H1 (cell line): ENCODE data around the gene IFITM2. TPM values are rescaled to one million over a fixed set of nuclear protein-coding genes. Genes with fewer than 3 reads are reported as not detected.

ENCODE experiments used
- CTCF ChIA-PET: fragments of 300-600 bp; sonication (Branson Sonifier 250); formaldehyde crosslinking; loops from one replicate; lab custom pipeline; 2021; ENCODE audit not compliant: partially characterized antibody; lab: Charles Lee
- POLR2A ChIA-PET: fragments of 300-600 bp; sonication (Branson Sonifier 250); formaldehyde crosslinking; loops from one replicate; lab custom pipeline; 2021; ENCODE audit warnings: inconsistent platforms; ENCODE audit not compliant: partially characterized antibody; lab: Charles Lee
- DNase-seq, 2 experiments: peaks; one replicate each; pipeline versions ENCODE4 v3.0.0 to v3.0.0-alpha.2; 2010 to 2022; ENCODE audit warnings: low spot score in 2 of 2, low read depth in 1 of 2, mixed read lengths in 1 of 2
- FAIRE-seq: peaks from 2 replicates; lab custom pipeline; 2011; peaks lifted over from hg19 to GRCh38; lab: Jason Lieb, UNC
- H2AFZ ChIP-seq: 2 replicates; pipeline ENCODE4 v1.8.1; 2012; ENCODE audit warnings: low read length, inconsistent platforms
- H2AK5ac ChIP-seq: 2 replicates; pipeline ENCODE4 v1.6.1; 2013; ENCODE audit warnings: low read depth, low read length
- H2BK120ac ChIP-seq: replicated peaks from 2 replicates; pipeline ENCODE3; 2013; ENCODE audit warnings: low read depth, low read length, inconsistent platforms
- H2BK12ac ChIP-seq: 2 replicates; pipeline ENCODE4 v1.6.1; 2013; ENCODE audit warnings: low read depth, low read length
- H2BK15ac ChIP-seq: 2 replicates; pipeline ENCODE4 v1.6.1; 2013; ENCODE audit warnings: low read length
- H2BK20ac ChIP-seq: 2 replicates; pipeline ENCODE4 v1.6.1; 2013; ENCODE audit warnings: low read length
- H2BK5ac ChIP-seq: 2 replicates; pipeline ENCODE4 v1.6.1; 2013; ENCODE audit warnings: low read depth, low read length
- H3K14ac ChIP-seq: 2 replicates; pipeline ENCODE4 v1.6.1; 2013; ENCODE audit warnings: inconsistent platforms; ENCODE audit not compliant: insufficient read length
- H3K18ac ChIP-seq: 2 replicates; pipeline ENCODE4 v1.6.1; 2013; ENCODE audit warnings: low read length; ENCODE audit errors: extremely low read depth
- H3K23ac ChIP-seq: 2 replicates; pipeline ENCODE4 v1.6.1; 2013; ENCODE audit warnings: inconsistent platforms; ENCODE audit not compliant: insufficient read length
- H3K23me2 ChIP-seq: 2 replicates; pipeline ENCODE4 v1.6.1; 2013; ENCODE audit warnings: low read depth, low read length
- H3K27ac ChIP-seq: 2 replicates; pipeline ENCODE4 v1.6.1; 2011; ENCODE audit warnings: low read depth, low read length, inconsistent platforms
- H3K27me3 ChIP-seq, 4 experiments: replicated peaks in 1 of 4; 1 replicate in 1 of 4; 2 replicates in 3 of 4; pipeline versions ENCODE4 v1.6.1 to v1.8.1; 2011 to 2013; ENCODE audit warnings: low read length in 3 of 4, mild to moderate bottlenecking in 3 of 4, inconsistent platforms in 2 of 4, mixed read lengths in 2 of 4, moderate library complexity in 1 of 4; ENCODE audit not compliant: control insufficient read depth in 3 of 4, insufficient read depth in 3 of 4; ENCODE audit errors: extremely low read depth in 1 of 4
- H3K36me3 ChIP-seq, 4 experiments: 2 replicates each; pipeline versions ENCODE4 v1.6.1 to v1.8.1; 2011 to 2013; ENCODE audit warnings: mild to moderate bottlenecking in 4 of 4, low read length in 3 of 4, moderate library complexity in 2 of 4, control low read depth in 1 of 4, inconsistent platforms in 1 of 4; ENCODE audit not compliant: insufficient read depth in 4 of 4, control insufficient read depth in 2 of 4
- H3K4ac ChIP-seq: replicated peaks from 2 replicates; pipeline ENCODE3; 2013; ENCODE audit warnings: low read length, low read depth, mixed read lengths, inconsistent platforms; ENCODE audit not compliant: insufficient read length
- H3K4me1 ChIP-seq, 4 experiments: replicated peaks in 1 of 4; 1 replicate in 1 of 4; 2 replicates in 3 of 4; pipeline versions ENCODE4 v1.6.1 to v1.8.1; 2011 to 2013; ENCODE audit warnings: low read length in 3 of 4, inconsistent platforms in 2 of 4, mixed read lengths in 1 of 4; ENCODE audit not compliant: insufficient read depth in 4 of 4, control insufficient read depth in 3 of 4
- H3K4me2 ChIP-seq, 2 experiments: 2 replicates each; pipeline versions ENCODE4 v1.6.1 to v1.8.1; 2011 to 2013; ENCODE audit warnings: low read depth in 2 of 2, low read length in 2 of 2, control low read depth in 1 of 2, inconsistent platforms in 1 of 2, mild to moderate bottlenecking in 1 of 2; ENCODE audit not compliant: insufficient read depth in 1 of 2
- H3K4me3 ChIP-seq, 4 experiments: fragments of 200-600, 300-600 bp in 1 of 4; sonication (generic), shearing (Covaris generic), sonication (Bioruptor Twin) in 1 of 4; 2 replicates each; pipeline versions ENCODE4 v1.5.1 to v1.8.1; 2011 to 2016; ENCODE audit warnings: low read length in 4 of 4, low read depth in 3 of 4, control low read depth in 2 of 4, inconsistent platforms in 2 of 4, mild to moderate bottlenecking in 2 of 4, mixed read lengths in 1 of 4, moderate library complexity in 1 of 4; ENCODE audit not compliant: insufficient read depth in 2 of 4; ENCODE audit errors: extremely low read depth in 1 of 4
- H3K56ac ChIP-seq: replicated peaks from 2 replicates; pipeline ENCODE3; 2013; ENCODE audit warnings: low read depth, mild to moderate bottlenecking, mixed read lengths, low read length, inconsistent platforms; ENCODE audit not compliant: insufficient read length
- H3K79me1 ChIP-seq: 2 replicates; pipeline ENCODE4 v1.6.1; 2013; ENCODE audit warnings: low read depth, low read length, control low read depth
- H3K79me2 ChIP-seq, 2 experiments: 2 replicates each; pipeline versions ENCODE4 v1.6.1 to v1.8.1; 2012 to 2013; ENCODE audit warnings: low read length in 2 of 2, mild to moderate bottlenecking in 2 of 2, inconsistent platforms in 1 of 2; ENCODE audit not compliant: insufficient read depth in 2 of 2, control insufficient read depth in 1 of 2
- H3K9ac ChIP-seq, 4 experiments: replicated peaks in 1 of 4; 1 replicate in 1 of 4; 2 replicates in 3 of 4; pipeline versions ENCODE4 v1.6.1 to v1.8.1; 2011 to 2013; ENCODE audit warnings: low read depth in 3 of 4, low read length in 3 of 4, control low read depth in 2 of 4, mild to moderate bottlenecking in 2 of 4, moderate library complexity in 2 of 4, inconsistent platforms in 1 of 4; ENCODE audit errors: extremely low read depth in 1 of 4
- H3K9me3 ChIP-seq, 2 experiments: 2 replicates each; pipeline versions ENCODE4 v1.6.1 to v1.8.1; 2012 to 2013; ENCODE audit warnings: mild to moderate bottlenecking in 2 of 2, moderate library complexity in 2 of 2, control low read depth in 1 of 2, inconsistent platforms in 1 of 2, low read depth in 1 of 2, low read length in 1 of 2, mixed read lengths in 1 of 2; ENCODE audit not compliant: insufficient read depth in 2 of 2
- H4K20me1 ChIP-seq, 2 experiments: replicated peaks in 1 of 2; 2 replicates each; pipeline versions ENCODE3 to v1.8.1; 2011 to 2013; ENCODE audit warnings: inconsistent platforms in 2 of 2, low read length in 2 of 2, mild to moderate bottlenecking in 1 of 2; ENCODE audit not compliant: insufficient read depth in 2 of 2, control insufficient read depth in 1 of 2
- H4K5ac ChIP-seq: 2 replicates; pipeline ENCODE4 v1.6.1; 2013; ENCODE audit warnings: low read length, low read depth, mixed read lengths, inconsistent platforms; ENCODE audit not compliant: insufficient read length
- H4K8ac ChIP-seq: 2 replicates; pipeline ENCODE4 v1.8.0; 2013; ENCODE audit warnings: mild to moderate bottlenecking, moderate library complexity, low read length, inconsistent platforms; ENCODE audit not compliant: insufficient read depth; ENCODE audit errors: extremely low read depth
- H4K91ac ChIP-seq: replicated peaks from 2 replicates; pipeline ENCODE3; 2013; ENCODE audit warnings: low read length, mixed read lengths, inconsistent platforms; ENCODE audit not compliant: insufficient read length
- ATF2 ChIP-seq: IDR thresholded peaks from 2 replicates; pipeline ENCODE4 v1.6.1; 2012; ENCODE audit warnings: low read length, inconsistent platforms
- HDAC6 ChIP-seq: IDR thresholded peaks from one replicate; pipeline ENCODE4 v1.7.1; 2012; ENCODE audit warnings: low read depth, mild to moderate bottlenecking, inconsistent platforms, low read length, moderate library complexity
- KDM1A ChIP-seq: fragments of 200-600, 300-600 bp; sonication (generic); IDR thresholded peaks from 2 replicates; pipeline ENCODE4 v1.7.1; 2016; ENCODE audit warnings: mild to moderate bottlenecking, low read length, borderline replicate concordance
- MAX ChIP-seq: IDR thresholded peaks from 2 replicates; pipeline ENCODE4 v1.6.1; 2012; ENCODE audit warnings: inconsistent platforms
- POU5F1 ChIP-seq: IDR thresholded peaks from 2 replicates; pipeline ENCODE4 v1.6.1; 2011; ENCODE audit warnings: low read depth, mild to moderate bottlenecking, low read length, moderate library complexity
- RBBP5 ChIP-seq: IDR thresholded peaks from 2 replicates; pipeline ENCODE4 v1.7.1; 2012; ENCODE audit warnings: low read depth, mild to moderate bottlenecking, inconsistent platforms, low read length, moderate library complexity, borderline replicate concordance
- SUZ12 ChIP-seq: fragments of 200-600 bp; sonication (generic); IDR thresholded peaks from 2 replicates; pipeline ENCODE4 v1.6.1; 2012; ENCODE audit warnings: mild to moderate bottlenecking, inconsistent platforms, low read length, moderate library complexity, mixed read lengths
- TCF12 ChIP-seq: IDR thresholded peaks from 2 replicates; pipeline ENCODE4 v1.6.1; 2011; ENCODE audit warnings: low read depth, mild to moderate bottlenecking, low read length
- TEAD4 ChIP-seq: IDR thresholded peaks from 2 replicates; pipeline ENCODE4 v1.6.1; 2012; ENCODE audit warnings: low read depth, low read length, inconsistent platforms, mixed read lengths
- WGBS, 2 experiments: shearing (Covaris generic) in 1 of 2; methylation state at CpG; one replicate each; pipeline versions ENCODE4 v1.1.6 to v1.1.7; 2013 to 2015; ENCODE audit warnings: low lambda C conversion rate in 2 of 2, mixed read lengths in 2 of 2, inconsistent platforms in 1 of 2, low coverage in 1 of 2, missing lambda C conversion rate in 1 of 2; ENCODE audit not compliant: insufficient replicate concordance in 2 of 2, insufficient coverage in 1 of 2, insufficient read length in 1 of 2; ENCODE audit errors: extremely low coverage in 1 of 2, missing lambda C conversion rate in 1 of 2; 5-methylcytosine and 5-hydroxymethylcytosine counted together
- polyA plus RNA-seq, 7 experiments: library from polyadenylated mRNA; depleted of rRNA in 3 of 7; stranded (reverse) in 5 of 7; unstranded in 2 of 7; fragments of >200 nt in 5 of 7; fragments of 200-250 nt in 2 of 7; gene quantifications; 1 replicate in 5 of 7; 2 replicates in 1 of 7; 4 replicates in 1 of 7; pipeline versions ENCODE4 v1.2.1 to v1.2.3, GENCODE V29; 2011 to 2013; ENCODE audit warnings: missing spikeins in 2 of 7, mixed read lengths in 2 of 7
- total RNA-seq: library from RNA; stranded (reverse); fragmentation: NEBNext Ultra II Directional; extraction: Animal tissue kit (Norgen Biotek cat#: 25700); gene quantifications from 2 replicates; pipeline ENCODE4 v1.2.1, GENCODE V29; 2021

IFITM2 gene
- total and polyA plus RNA-seq, 2 of the 8 experiments (the other 6 are each of a cell fraction or from before 2014, with no cell fraction given): 399 to 764 TPM

GRCh38 chr11:330694-331357 is 23.2 kb downstream of the IFITM2 start:
- H4K5ac ChIP-seq: no peak overlapping the region
- no peak overlapping the region for H4K8ac ChIP-seq
- no peak overlapping the region for H3K56ac ChIP-seq
- WGBS, 2 experiments: 83% methylated on average over 32 of the region's 34 CpGs; no CpG with 5 or more reads in 1 of the 2 experiments
- ChIA-PET POLR2A (interaction anchor here (0.7 to 2.6 kb wide), 8 partner anchors 9 to 42 kb away, joined by 3 to 11 read pairs (median 4); partner anchors contain the start of gene PGGHG), CTCF (interaction anchor here (1.0 to 3.9 kb wide), 5 partner anchors 14 to 80 kb away, joined by 4 to 12 read pairs (median 9); no protein-coding TSS in a partner anchor)
- peak overlapping the region; percentile 22 for H4K91ac ChIP-seq
- H3K18ac ChIP-seq: peak overlapping the region; percentile 29; the same call in 1 of the 2 replicates
- no peak overlapping the region for H2AFZ ChIP-seq
- H3K79me1 ChIP-seq: no peaks in the 10 kb centered on the region
- peak overlapping the region; percentile 75; the same call in 1 of the 2 replicates for H2BK5ac ChIP-seq
- no peaks in the 10 kb centered on the region for H3K27me3 ChIP-seq
- H3K79me2 ChIP-seq: no peaks in the 10 kb centered on the region
- H2BK15ac ChIP-seq: peak overlapping the region; percentile 92; the same call in 1 of the 2 replicates
- no peak overlapping the region for H3K23ac ChIP-seq
- H3K36me3 ChIP-seq: no peaks in the 10 kb centered on the region
- H2BK20ac ChIP-seq: peak overlapping the region; percentile 4; the same call in 1 of the 2 replicates
- H3K23me2 ChIP-seq: no peaks in the 10 kb centered on the region
- no peak overlapping the region for H3K4me2 ChIP-seq
- peak overlapping the region; percentile 87; the same call in 1 of the 2 replicates for H2BK12ac ChIP-seq
- H3K27ac ChIP-seq: no peak overlapping the region
- H3K4ac ChIP-seq: no peak overlapping the region
- H2BK120ac ChIP-seq: peak overlapping the region; percentile 40
- H3K4me3 ChIP-seq: no peak overlapping the region
- peak overlapping the region; percentile 94; the same call in 1 of the 2 replicates for H2AK5ac ChIP-seq
- no peak overlapping the region for H3K14ac ChIP-seq
- H4K20me1 ChIP-seq: no peaks in the 10 kb centered on the region
- H3K9me3 ChIP-seq: peaks cover 10 to 11% of the 10 kb centered on the region in 2 experiments; a peak in 3 of 4 replicates
- peaks cover 3 to 24% (median 15%) of the 10 kb centered on the region in 4 experiments for H3K4me1 ChIP-seq
- no peak overlapping the region for H3K9ac ChIP-seq
- FAIRE-seq (no peak), DNase-seq (no peak)
- TF ChIP-seq HDAC6: no peak
- TF ChIP-seq TCF12: no peak
- TF ChIP-seq RBBP5: no peak
- no peak for TF ChIP-seq MAX
- no peak for TF ChIP-seq KDM1A
- no peak for TF ChIP-seq TEAD4
- no peak for TF ChIP-seq POU5F1
- no peak for TF ChIP-seq SUZ12
- TF ChIP-seq ATF2: no peak
